Measurements from ENCODE around the gene B3GALT5. TPM values are rescaled to one million over a fixed set of nuclear protein-coding genes. Genes with fewer than 3 reads are reported as not detected.
A peak's percentile ranks its signal among the peaks of the same experiment; 100 is the strongest.

B3GALT5 gene
- total and polyA plus RNA-seq, 8 donors, result 0.12 to 8.3 (median 2.7) TPM; not detected in 1

DNA sequence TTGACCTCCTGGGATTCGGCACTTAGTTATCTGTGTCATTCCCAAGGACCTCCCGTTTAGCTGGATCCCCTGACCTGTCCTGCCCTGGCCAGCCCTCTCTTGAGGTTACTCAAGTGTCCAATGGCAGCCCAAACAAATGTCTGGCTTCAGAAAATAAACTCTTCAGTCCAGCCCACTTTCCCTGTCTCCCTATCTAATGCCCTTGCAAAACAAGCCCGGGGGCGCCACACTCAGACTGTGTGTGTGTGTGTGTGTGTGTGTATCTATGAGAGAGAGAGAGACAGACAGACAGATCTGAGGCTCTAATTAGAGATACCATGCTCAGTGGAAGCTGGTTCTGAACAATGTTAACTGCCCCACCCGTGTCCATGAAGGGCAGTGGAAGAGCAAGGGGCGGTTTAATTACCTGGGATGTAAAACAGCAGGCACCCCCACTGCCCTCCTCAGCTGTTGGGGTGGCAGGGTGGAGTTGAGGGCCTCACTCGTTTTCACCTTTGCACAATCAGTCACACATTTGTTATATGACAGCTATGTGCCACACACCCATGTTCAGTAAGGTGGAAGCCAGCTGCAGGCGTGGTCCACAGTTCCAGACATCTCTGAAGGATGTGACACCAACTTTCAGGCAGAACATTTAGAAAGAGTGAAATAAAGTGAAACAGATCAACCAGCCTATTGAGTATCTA is 57.4 kb downstream of the B3GALT5 start:
- 61 to 70% (median 69%) methylated on average over 8 of the region's 8 CpGs for WGBS, 5 donors
- intact Hi-C loops (cut with DNase I; ENCODE audit: low total_unique reads), result no loop called here
- DNase-seq, result no peak
- Histone ChIP-seq H3K4me1 (peaks cover 0 to 37% (median 5%) of the 10 kb centered on the region in 4 donors), H3K9me3 (no peaks in the 10 kb centered on the region), H3K27ac (no peak overlapping the region), H3K36me3 (no peaks in the 10 kb centered on the region), H3K27me3 (no peaks in the 10 kb centered on the region), H3K4me3 (no peak overlapping the region)
- TF ChIP-seq POLR2A (IDR thresholded peaks at IDR 0.05) (no peak), POLR2AphosphoS5 (IDR thresholded peaks at IDR 0.05) (no peak)

DNA sequence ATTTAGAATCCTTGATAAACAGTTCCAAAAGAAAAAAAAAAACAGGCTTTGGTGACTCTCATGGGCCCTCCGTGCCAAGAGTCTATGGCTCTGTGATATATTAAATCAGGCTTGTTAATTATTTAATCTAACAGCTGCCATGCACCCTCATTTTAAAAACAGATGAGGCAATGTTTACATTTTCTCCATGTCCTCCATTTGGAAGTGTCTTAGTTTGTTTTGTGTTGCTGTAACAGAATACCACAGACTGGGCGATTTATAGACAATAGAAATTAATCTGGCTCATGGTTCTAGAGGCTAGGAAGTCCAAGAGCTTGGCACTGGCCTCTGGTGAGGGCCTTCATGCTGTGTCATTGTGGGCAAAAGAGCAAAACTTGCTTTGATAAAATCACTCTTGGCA is 58.0 kb downstream of the B3GALT5 start:
- peaks cover 0 to 41% (median 5%) of the 10 kb centered on the region in 4 donors for H3K4me1 ChIP-seq
- DNase-seq, result no peak
- H3K36me3 ChIP-seq, result no peaks in the 10 kb centered on the region
- WGBS, 5 donors, result 41 to 62% (median 55%) methylated on average over 2 of the region's 2 CpGs
- H3K4me3 ChIP-seq, result no peak overlapping the region
- no peak overlapping the region for H3K27ac ChIP-seq
- intact Hi-C loops (cut with DNase I; ENCODE audit: low total_unique reads), result no loop called here
- H3K9me3 ChIP-seq, result no peaks in the 10 kb centered on the region
- TF ChIP-seq POLR2A (IDR thresholded peaks at IDR 0.05), result no peak
- TF ChIP-seq POLR2AphosphoS5 (IDR thresholded peaks at IDR 0.05), result no peak
- TF ChIP-seq CTCF (IDR thresholded peaks at IDR 0.05), result no peak
- no peak for TF ChIP-seq EP300 (IDR thresholded peaks at IDR 0.05)
- H3K27me3 ChIP-seq, result no peaks in the 10 kb centered on the region

DNA sequence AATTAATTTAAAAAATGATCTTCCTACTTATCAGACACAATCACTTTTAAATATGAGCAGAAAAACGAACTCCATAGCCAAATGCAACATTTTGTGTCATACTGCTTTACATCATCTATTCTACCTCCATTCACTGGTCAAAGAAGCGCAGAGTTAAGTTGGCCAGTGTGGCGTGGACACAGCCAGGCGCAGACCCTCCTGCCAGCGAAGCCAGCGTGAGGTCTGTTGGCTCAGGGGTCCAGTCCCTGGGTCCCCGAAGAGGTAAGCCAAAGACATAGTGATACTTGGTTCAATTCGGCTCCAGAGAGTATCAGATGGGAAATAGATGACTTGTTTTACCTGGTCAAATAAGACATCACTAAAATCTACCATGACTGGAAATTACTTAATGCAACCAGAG is 59.2 kb downstream of the B3GALT5 start:
- Histone ChIP-seq H3K4me1 (peaks cover 0 to 47% (median 3%) of the 10 kb centered on the region in 4 donors), H3K36me3 (no peaks in the 10 kb centered on the region), H3K4me3 (no peak overlapping the region), H3K27me3 (no peaks in the 10 kb centered on the region), H3K9me3 (no peaks in the 10 kb centered on the region), H3K27ac (no peak overlapping the region)
- intact Hi-C loops (cut with DNase I; ENCODE audit: low total_unique reads), result no loop called here
- DNase-seq, result no peak
- TF ChIP-seq POLR2A (IDR thresholded peaks at IDR 0.05) (no peak), POLR2AphosphoS5 (IDR thresholded peaks at IDR 0.05) (no peak)
- WGBS, 5 donors, result 90 to 91% (median 91%) methylated on average over 8 of the region's 8 CpGs

GRCh38 chr21:39673163-39673562 is 60.4 kb downstream of the B3GALT5 start:
- intact Hi-C loops (cut with DNase I; ENCODE audit: low total_unique reads), result no loop called here
- Histone ChIP-seq H3K36me3 (no peaks in the 10 kb centered on the region), H3K4me1 (peaks cover 0 to 46% (median 2%) of the 10 kb centered on the region in 4 donors), H3K4me3 (no peak overlapping the region), H3K27me3 (no peaks in the 10 kb centered on the region), H3K27ac (no peak overlapping the region), H3K9me3 (no peaks in the 10 kb centered on the region)
- WGBS, 5 donors, result 81 to 93% (median 89%) methylated on average over 9 of the region's 9 CpGs
- TF ChIP-seq POLR2AphosphoS5 (IDR thresholded peaks at IDR 0.05) (no peak), CTCF (IDR thresholded peaks at IDR 0.05) (no peak), POLR2A (IDR thresholded peaks at IDR 0.05) (no peak), EP300 (IDR thresholded peaks at IDR 0.05) (no peak)
- no peak for DNase-seq

GRCh38 chr21:39673736-39674135 is 61.0 kb downstream of the B3GALT5 start:
- H3K27ac ChIP-seq, result no peak overlapping the region
- peaks cover 0 to 46% (median 2%) of the 10 kb centered on the region in 4 donors for H3K4me1 ChIP-seq
- H3K27me3 ChIP-seq, result no peaks in the 10 kb centered on the region
- H3K9me3 ChIP-seq, result no peaks in the 10 kb centered on the region
- WGBS, 5 donors, result 58 to 79% (median 65%) methylated on average over 11 of the region's 11 CpGs
- no peaks in the 10 kb centered on the region for H3K36me3 ChIP-seq
- TF ChIP-seq CTCF (IDR thresholded peaks at IDR 0.05) (no peak), EP300 (IDR thresholded peaks at IDR 0.05) (no peak), POLR2A (IDR thresholded peaks at IDR 0.05) (no peak), POLR2AphosphoS5 (IDR thresholded peaks at IDR 0.05) (no peak)
- H3K4me3 ChIP-seq, result no peak overlapping the region
- DNase-seq, result peak in 1 of 2 donors; percentile 44
- intact Hi-C loops (cut with DNase I; ENCODE audit: low total_unique reads), result no loop called here
